HFF-Myc (cell line): Measurements from ENCODE around the gene DRGX.

Experiments used
- DNase-seq: peaks from one replicate; pipeline ENCODE4 v3.0.0-alpha.2; 2011; ENCODE audit warnings: low read depth; ENCODE audit errors: extremely low read depth
- H3K4me3 ChIP-seq: replicated peaks from 2 replicates; pipeline ENCODE4 v1.5.1; 2011; ENCODE audit warnings: low read depth, mild to moderate bottlenecking, control low read depth, low read length
- TF ChIP-seq, protein P1 (sequence below): IDR thresholded peaks from 2 replicates; pipeline ENCODE4 v1.5.1; 2012; ENCODE audit warnings: mild to moderate bottlenecking, low read depth, low read length, control low read depth; ENCODE audit errors: missing control alignments

The DRGX gene

DNA sequence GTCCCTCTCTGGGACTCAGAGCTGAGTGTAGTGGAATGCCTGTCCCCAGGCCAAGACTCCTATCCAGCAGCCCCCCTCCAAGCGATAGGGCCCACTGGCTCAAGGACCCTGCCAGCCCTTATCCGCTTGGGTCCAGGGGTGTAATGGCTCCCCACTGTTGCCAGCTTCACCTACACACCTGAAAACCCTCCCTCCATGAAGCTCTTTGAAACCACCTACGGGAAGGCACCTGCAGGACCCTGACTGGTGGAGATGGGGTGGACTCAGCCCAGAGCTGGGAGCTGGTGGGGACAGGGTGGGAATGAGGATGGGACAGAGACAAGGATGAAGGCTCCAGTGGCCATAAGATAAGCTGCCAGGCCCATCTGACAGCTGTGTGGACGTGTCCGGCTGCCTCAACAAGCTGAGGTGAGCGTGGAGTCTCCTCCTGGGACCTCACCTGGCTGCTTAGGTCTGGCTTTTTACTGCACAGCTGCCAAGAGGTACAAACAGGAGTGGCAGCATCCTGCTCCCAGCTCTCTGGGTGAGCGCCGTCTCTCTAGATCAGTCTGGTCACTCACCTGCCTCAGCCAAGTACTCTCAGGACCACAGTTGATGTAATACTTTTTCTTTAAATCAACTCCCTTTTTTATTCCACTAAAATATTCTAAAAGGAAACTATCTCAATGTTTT, 41.9 kb downstream of the DRGX start:
- TF ChIP-seq, protein P1, sequence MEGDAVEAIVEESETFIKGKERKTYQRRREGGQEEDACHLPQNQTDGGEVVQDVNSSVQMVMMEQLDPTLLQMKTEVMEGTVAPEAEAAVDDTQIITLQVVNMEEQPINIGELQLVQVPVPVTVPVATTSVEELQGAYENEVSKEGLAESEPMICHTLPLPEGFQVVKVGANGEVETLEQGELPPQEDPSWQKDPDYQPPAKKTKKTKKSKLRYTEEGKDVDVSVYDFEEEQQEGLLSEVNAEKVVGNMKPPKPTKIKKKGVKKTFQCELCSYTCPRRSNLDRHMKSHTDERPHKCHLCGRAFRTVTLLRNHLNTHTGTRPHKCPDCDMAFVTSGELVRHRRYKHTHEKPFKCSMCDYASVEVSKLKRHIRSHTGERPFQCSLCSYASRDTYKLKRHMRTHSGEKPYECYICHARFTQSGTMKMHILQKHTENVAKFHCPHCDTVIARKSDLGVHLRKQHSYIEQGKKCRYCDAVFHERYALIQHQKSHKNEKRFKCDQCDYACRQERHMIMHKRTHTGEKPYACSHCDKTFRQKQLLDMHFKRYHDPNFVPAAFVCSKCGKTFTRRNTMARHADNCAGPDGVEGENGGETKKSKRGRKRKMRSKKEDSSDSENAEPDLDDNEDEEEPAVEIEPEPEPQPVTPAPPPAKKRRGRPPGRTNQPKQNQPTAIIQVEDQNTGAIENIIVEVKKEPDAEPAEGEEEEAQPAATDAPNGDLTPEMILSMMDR: no peak
- no peak for DNase-seq
- no peak overlapping the region for H3K4me3 ChIP-seq

DNA sequence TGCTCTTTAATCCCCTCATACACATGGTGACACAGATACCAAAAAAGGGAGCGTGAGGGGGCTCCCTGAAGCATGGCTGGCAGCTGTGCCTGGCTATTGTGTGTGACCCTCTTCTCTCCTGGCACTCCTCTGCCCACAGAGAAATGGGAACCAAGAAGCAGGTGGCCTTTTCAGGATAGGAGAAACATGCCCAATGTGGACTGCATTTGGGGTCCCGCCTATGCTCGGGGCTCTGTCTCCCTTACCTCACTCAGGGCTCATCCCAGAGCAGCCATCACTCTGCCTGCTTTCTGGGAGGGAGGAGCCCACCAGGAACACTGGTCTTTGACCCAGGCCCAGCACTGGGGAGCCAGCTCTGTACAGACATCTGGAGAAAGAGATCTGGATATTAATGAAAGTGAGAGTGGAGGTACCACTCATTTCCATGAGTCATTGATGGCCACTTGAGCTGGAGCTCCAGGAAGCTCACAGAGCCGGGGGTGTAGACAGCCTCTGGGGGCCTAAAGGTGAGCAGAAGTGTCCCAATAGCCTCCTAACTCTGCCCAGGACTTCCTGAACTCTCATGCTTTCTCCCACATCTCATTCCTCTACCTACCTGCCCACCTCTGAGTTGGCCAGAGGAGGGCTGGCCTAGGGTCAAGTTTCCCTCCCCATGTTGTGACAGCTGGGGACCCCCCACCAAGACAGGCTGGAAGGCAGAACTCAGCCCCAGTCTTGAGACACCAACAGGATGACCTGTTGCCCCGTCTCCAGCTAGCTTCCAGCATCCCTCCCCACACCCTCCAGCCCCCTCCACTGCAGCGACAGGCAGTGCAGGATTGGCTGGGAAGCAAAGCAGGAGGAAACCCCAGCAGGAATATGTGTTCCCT, 42.6 kb downstream of the DRGX start:
- no peak overlapping the region for H3K4me3 ChIP-seq
- TF ChIP-seq, protein P1: no peak
- no peak for DNase-seq

DNA sequence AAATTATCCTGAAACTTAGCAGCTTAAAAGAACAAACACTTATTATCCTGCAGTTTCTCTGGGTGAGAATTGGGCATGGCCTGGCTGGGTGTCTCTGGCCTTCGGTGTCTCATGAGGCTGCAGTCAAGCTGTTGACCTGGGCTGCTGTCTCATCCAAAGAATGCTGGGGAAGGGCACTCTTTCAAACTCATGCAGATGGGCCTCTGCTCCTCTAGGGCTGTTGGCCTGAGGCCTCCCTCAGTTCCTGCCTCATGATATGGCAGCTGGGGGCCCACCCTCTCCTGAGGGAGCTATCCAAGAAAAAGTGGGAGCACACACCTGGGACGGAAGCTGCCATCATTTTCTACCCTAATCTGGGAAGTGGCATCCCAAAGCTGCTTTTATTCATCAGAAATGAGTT, 43.6 kb downstream of the DRGX start:
- no peak overlapping the region for H3K4me3 ChIP-seq

DNA sequence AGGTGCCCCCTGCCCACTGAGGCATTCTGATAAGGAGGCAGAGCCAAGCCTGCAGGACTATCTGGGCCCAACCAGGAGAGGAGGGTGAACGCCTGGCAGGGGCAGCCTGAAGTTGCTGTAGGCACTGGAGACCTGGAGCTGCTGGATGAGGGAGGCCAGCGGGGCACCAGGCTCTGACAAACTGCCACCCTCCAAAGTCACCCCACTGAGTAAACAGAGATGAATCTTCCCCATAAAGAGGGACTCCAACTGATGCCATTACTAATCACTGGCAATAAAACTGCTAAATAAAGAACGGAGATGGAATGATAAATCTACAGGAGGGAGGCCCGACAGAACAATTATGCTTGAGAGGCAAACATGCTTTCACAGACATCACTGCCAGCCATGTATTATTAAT, 44.2 kb downstream of the DRGX start:
- DNase-seq: no peak
- H3K4me3 ChIP-seq: no peak overlapping the region
- TF ChIP-seq, protein P1: no peak

More for the DNA sequence above, 43.6 kb downstream of the DRGX start:
- DNase-seq: no peak
- TF ChIP-seq, protein P1: no peak

DNA sequence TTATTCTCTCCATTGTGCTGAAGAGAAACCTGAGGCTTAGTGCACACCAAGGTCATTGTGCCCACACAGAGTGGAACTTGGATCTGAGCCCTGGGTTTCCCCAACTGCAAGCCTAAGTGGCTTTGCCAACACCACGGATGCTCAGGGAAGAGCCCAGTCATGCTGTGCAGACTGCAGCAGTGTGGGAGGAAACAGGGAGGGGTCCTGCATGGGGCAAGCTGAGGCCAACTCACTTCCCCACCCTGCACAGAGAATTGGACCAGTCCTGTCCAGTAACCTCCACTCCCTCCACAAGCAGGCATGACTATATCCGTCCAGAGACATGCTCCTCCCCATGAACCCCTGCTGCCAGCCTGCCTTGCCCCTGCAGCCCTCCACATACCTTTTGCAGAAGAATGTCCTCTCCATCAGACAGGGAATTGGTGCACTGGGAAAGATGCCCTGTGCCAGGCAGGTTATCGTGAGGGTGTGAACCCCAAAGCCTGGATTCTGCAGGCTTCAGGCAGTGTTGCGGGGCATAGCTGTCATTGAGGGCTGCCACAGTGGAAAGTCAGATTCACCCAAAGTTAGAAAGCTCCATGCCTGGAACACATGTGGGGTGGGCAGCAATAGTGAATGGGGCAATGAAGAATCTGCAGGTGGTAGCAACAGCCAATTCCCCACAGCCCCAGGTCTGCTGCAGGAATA, 44.9 kb downstream of the DRGX start:
- DNase-seq: no peak
- TF ChIP-seq, protein P1: no peak
- no peak overlapping the region for H3K4me3 ChIP-seq

DNA sequence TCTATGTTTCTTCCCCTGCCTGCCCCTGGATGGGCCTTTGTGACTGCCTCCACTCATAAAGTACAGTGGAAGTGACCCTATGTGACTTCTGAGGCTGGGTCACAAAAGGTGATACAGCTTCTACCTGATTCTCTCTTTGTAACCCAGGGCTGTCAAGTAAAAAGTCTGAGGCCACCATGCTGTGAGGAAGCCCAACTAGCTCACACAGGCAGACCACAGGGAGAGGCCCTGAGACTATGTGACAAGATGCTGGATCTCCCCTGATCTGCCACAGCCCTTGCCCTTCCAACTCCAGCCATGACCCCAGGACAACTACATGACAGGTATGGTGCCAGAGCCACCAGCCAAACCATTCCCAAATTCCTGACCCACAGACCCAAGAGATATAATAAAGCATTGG, 45.8 kb downstream of the DRGX start:
- TF ChIP-seq, protein P1: no peak
- H3K4me3 ChIP-seq: no peak overlapping the region
- no peak for DNase-seq
